GM21447 (cell line): ENCODE measurements around the gene SELENON.

Experiments used
- ATAC-seq: cut with Tn5 transposase; IDR thresholded peaks from one replicate; pipeline ENCODE4 v1.9.1; 2021; ENCODE audit not compliant: unreplicated experiment

The SELENON gene

GRCh38 chr1:25769625-25770383 lies 30.2 kb upstream of the SELENON start:
- ATAC-seq = no peak

GRCh38 chr1:25770541-25771220 lies 29.3 kb upstream of the SELENON start:
- no peak for ATAC-seq

DNA sequence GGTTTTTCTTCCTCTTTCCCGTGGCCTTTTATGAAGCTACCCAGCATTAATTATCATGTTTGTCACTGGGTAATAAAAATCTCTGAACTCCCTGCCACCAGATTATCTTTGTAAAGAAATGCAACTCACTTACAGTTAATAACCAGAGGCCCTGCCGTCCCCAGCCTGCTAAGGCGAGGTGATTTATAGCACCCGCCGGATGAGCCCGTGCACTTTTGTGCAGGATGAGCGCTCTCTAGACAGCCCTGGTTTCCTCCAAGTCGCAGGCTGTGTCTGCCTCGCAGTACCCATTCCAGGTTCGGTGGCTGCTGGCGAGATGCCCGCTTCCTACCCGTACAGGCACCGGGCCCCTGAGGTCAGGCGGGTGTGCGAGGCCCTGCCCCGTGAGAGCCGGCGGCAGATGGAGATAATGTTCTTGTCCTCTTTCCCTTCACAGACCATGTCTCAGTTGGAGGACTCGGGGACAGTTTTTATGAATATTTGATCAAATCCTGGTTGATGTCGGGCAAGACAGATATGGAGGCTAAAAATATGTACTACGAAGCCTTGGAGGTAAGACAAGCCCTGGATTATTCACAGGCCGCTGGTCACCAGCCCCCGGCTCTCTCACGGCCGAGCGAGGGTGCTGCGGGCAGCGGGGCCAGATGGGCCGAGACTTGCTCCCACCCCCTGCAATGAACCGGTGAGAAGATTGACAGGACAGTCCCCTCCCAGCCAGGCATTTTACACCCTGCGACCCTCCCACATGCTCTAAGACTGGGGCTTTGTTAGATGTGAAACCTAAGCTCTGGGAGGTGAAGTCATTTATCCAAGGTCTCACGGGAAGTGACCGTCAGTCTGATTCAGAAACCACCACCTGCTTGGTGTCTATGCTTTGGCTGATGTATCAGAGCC lies 28.5 kb upstream of the SELENON start:
- no peak for ATAC-seq

DNA sequence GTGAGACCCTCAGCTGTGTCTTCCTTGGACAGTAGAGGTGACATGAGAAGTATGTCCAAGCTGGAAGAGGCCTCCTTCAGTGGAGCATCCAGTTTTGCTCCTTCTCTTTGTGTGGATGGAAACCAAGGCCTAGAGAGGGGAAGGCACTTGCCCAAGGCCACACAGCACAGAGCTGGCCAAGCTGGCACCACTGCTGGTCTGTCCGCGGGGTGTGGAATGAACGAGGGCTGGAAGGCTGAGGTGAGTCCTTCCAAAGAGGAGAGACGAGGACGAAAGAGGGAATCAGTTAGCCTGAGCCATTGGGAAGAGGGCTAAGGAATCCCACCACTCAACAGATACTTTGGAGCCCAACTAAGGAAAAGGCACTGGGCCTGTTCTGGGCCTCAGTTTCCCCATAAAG lies 27.8 kb upstream of the SELENON start:
- no peak for ATAC-seq

DNA sequence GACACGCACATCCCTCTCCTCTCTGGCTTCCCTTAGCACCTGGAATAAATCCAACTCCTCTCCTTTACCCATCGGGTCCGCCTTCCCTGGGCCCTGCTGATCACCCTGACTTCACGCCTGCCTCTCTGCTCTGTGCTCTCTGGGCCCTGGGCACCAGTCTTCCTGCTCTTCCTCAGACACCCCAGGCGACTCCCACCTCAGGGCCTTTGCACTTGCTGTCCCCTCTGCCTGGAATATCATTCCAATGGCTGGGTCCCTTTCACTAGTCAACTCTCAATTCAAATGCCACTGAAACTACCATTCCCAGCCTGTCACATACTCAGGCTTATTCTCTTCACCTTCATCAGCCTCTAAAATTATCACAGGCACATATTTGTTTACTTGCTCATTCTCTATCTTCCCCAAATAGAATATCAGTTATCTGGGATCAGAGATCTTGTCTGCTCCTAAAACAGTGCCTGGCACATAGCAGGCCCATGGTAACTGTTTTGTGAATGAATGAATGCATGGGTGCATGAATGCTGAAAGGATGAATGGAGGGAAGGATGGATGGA lies 27.2 kb upstream of the SELENON start:
- ATAC-seq = no peak

GRCh38 chr1:25773441-25774125 lies 26.4 kb upstream of the SELENON start:
- ATAC-seq = no peak

DNA sequence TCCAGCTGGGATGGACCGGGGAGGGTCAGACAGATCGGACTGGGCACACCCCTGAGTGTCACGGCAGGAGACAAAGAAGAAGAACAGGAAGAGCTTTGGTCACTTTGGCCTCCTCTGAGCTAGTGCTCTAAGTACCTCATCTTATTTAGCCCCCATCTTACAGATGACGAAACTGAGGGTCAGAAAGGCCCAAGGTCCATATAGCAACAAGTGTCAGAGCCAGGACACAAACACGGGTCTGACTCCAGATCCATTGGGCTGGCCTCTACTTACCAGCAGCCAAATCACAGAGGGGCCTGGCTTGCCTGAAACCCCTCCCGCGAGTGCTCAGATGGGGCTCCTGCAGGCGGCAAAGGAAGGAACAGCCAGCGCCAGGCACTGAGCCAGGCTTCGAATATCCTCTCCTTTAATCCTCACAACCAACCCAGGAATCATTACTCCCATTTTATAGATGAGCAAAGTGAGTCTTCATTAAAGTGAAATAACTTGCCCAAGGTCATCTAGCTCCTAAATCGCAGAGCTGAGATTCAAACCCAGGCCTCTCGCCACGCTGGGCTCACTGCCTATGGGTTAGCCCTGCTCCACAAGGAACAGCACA lies 25.7 kb upstream of the SELENON start:
- no peak for ATAC-seq

- no peak for ATAC-seq
Observed at GRCh38 chr1:25774921-25775771, 24.8 kb upstream of the SELENON start.

- ATAC-seq = no peak
Observed at GRCh38 chr1:25779388-25779787, 20.6 kb upstream of the SELENON start.

DNA sequence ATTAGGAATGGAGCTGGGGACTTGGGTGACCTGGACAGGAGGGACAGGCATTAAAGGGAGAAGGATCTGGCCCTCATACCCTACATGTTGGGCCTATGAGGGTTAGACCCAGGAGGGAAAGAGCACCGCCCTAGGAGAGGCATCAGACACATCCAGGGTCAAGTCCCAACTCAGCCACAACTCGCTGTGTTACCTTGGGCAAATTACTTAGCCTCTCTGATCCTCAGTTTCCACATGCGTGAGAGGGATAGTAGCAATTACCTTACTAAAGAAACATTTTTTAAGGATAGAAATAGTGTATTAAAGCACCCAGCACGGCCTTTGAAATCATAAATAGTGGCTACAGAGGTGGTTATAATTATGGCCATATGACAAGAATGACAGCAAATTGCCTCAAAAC lies 20.1 kb upstream of the SELENON start:
- no peak for ATAC-seq

DNA sequence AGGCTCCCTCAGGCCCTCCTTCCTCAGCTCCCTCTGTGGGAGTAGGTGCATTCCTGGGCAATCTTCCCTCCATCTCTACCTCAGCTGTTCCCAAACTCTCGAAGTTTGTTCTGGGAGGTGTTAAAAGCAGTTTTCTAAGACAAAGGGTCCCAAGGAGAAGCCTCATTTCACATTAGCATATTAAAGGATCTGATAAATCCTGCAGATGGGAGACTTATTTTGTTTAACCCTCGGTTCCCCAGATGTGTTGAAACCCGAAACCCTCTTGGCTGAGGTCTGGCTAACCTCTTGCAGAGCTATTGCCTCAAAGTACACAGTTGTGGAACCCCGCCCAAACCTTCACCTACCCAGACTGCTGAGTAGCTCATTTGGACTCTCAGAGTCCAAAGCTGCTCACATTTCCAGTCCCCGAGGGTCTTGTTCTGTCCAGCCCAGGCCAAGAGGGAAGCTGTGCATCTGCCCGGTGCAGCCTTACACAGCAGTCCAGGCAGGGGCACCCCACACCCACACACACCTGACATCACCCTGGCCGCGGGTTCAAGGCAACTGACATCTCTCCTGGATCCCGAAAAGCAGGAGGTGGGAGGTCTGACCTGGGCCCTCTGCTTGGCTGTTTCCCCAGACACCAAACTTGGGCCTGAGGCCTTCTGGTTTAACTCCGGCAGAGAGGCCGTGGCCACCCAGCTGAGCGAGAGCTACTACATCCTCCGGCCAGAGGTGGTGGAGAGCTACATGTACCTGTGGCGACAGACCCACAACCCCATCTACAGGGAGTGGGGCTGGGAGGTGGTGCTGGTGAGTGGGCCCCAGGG lies 19.5 kb upstream of the SELENON start:
- no peak for ATAC-seq

- ATAC-seq = no peak
Observed at GRCh38 chr1:25781130-25781433, 18.9 kb upstream of the SELENON start.

DNA sequence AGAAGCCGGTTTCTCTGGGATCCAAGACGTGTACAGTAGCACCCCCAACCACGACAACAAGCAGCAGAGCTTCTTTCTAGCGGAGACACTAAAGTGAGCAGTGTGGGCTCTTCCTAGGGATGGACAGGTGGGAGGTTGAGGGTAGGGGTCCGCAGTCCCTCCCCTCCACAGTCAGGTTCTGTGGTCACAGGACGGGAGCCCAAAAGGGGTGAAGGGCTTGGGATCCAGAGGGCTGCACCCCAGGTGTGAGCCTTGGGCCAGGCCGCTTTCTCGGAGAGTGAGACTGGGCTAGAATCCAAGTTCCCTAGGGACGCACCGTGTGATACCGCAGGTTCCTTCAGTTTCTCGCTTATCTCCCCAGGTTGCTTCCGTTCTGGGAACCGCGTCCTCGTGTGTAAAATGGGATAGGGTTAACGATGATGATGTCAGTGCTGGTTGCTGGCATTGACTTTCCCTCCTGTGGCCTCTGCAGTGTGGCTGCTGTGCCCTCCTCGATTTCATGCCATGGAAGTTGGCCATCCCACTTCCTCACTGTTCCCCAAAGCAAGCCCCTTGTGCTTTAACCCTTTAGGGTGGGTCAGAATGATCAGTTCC lies 17.3 kb upstream of the SELENON start:
- no peak for ATAC-seq

- ATAC-seq = no peak
Observed at GRCh38 chr1:25784575-25785051, 15.4 kb upstream of the SELENON start.

GRCh38 chr1:25785333-25786067 lies 14.5 kb upstream of the SELENON start:
- ATAC-seq = no peak

DNA sequence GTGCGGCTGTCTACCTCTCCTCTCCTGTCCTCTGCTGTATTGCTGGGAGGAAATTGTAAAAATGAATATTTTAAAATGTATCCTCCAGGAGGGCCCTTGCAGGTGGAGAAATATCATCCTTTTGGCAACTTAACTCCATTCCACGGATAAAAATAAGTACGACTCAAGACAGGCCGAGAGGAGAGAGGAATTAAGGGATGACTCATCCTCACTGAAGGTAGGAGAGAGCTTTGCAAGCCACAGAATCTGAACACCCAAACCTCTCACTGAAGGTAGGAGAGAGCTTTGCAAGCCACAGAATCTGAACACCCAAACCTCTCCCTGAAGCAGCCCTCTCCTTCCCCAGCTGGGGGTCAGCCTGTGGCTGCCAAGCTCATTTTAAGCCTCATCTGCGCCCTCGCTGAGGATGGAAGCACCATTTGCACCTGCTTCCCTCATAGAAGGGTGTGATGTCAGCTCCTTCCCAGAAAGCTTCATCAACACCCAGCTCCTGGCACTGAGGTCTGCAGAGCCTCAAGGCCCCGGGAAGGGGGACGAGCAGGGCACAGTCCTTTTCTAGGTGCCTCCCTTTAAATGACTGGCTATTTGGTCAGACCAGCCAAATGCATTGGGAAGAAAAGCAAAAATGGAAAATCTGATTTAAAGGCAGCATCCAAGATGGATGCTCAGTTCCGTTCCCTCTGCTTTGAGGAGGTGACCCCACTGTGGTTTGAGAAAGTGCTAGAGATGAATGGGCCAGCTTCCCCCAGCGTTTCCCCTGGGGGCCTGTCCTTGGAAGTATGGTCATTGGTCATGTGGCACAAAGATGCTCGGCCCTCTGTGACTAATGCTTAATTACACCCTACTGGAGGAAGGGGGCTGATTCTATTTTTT lies 12.9 kb upstream of the SELENON start:
- no peak for ATAC-seq

GRCh38 chr1:25787760-25788166 lies 12.2 kb upstream of the SELENON start:
- no peak for ATAC-seq
